GM21786 (cell line): ENCODE data around the gene SERPINA4.
A peak's percentile ranks its signal among the peaks of the same experiment; 100 is the strongest.

Source experiments
- ATAC-seq: cut with Tn5 transposase; IDR thresholded peaks from one replicate; pipeline ENCODE4 v1.9.1; 2021; ENCODE audit not compliant: unreplicated experiment

The SERPINA4 gene

GRCh38 chr14:94542811-94543440, 18.3 kb upstream of the SERPINA4 start:
- no peak for ATAC-seq

- no peak for ATAC-seq
Measured at GRCh38 chr14:94543449-94544124, 17.7 kb upstream of the SERPINA4 start.

- no peak for ATAC-seq
Measured at GRCh38 chr14:94544726-94545125, 16.5 kb upstream of the SERPINA4 start.

GRCh38 chr14:94545131-94545841, 16.0 kb upstream of the SERPINA4 start:
- ATAC-seq: no peak

DNA sequence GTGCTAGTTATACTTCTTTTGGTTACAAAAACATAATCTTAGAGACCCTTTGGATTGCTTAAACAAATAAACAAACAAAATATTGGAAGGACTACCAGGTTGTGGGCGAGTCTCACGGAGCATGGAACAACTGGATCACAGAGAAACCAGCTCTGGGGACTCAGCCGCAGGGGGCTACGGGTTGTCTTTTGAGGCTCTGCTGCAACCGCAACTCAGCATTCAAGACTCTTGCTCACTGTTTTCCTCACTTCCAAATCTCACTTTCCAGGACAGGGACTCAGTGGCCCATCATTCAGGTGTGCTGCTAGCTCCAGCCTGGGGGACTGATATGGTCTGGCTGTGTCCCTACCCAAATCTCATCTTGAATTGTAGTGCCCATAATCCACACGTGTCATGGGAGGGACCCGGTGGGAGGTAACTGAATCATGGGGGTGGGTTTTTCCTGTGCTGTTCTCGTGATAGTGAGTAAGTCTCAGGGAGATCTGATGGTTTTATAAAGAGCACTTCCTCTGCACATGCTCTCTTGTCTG, 14.0 kb upstream of the SERPINA4 start:
- ATAC-seq: no peak

GRCh38 chr14:94547726-94548125, 13.5 kb upstream of the SERPINA4 start:
- no peak for ATAC-seq

- no peak for ATAC-seq
Measured at GRCh38 chr14:94548131-94548998, 12.9 kb upstream of the SERPINA4 start.

DNA sequence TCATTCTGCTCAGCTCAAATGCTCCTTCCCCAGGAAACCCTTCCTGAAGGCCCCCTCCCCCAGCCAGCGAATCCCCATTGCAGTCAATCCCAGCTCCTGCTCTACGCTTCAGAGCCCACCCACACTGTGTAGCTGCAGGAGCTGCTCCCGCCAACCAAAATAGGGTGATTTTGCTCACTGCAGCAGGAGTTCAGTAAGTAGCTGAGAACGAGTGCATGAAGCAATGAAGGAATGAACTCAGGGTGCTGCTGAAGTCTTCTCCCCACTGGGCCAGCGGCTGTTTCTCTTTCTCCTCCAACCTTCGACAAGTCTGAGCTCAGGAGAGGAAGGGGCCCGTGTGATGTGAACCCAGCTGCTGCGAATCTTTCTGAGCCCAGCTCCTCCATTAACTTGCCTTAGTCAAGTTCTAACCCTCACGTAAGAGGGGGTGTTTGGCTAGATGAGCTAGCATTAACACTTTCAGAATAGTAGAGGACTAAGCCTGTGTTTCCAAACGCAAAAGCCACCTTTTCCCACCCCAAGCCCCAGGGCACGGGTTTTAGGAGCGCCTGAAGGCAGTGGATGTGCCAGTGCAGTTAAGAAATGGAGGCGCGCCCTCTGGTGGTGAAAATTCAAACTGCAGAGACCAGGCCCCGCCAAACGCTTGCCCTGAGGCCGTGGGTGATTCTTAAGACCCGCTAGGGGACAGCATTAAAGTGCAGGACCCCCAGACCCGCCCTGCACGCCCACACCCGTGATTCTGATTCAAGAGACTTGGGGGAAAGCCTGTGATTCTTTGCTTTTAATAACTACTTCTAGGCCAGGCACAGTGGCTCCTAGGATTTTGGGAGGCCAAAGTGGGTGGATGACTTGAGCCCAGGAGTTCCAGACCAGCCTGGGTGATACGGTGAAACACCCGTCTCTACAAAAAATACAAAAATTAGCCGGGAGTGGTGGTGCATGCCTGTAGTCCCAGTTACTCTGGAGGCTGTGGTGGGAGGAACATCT, 11.9 kb upstream of the SERPINA4 start:
- peak; percentile 61 for ATAC-seq

DNA sequence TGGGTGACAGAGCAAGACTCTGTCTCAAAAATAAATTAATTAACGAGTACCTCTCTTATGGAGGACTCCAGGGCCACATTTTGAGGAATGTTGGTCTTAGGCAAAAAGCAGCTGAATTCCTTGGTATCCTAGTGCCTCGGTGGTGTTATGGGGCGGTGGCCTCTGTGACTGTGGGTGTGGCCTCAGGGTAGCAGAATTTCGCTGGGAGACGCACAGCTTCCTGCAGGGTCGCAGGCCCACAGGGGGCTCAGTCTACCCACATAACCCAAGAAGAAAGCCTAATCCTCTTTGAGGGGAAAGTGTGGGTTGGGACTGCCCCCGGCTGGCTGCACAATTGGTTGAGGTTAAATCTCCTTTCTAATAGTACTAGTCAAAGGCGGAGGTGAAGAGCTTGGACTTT, 11.2 kb upstream of the SERPINA4 start:
- no peak for ATAC-seq

GRCh38 chr14:94555991-94556390, 5.3 kb upstream of the SERPINA4 start:
- ATAC-seq: no peak

- no peak for ATAC-seq
Measured at GRCh38 chr14:94557327-94557726, 3.9 kb upstream of the SERPINA4 start.

DNA sequence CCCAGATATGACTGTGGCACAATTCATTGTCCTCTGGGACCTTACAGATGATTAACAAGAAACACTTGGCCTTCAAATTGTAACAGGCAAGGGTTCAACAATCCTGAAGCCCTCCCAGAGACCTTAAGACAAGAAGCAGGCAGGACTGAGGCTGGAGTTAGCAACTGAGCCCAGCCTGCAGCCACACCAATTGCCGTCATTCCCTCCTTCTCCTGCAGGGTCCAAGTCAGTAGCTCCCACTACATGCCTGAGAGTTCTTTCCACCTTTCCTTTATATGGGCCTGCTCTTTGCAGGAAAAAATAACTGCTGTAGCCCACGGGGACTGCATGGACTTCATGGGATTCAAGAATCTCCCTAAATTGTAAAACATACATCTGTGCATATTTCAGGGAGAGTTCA, 2.4 kb upstream of the SERPINA4 start:
- no peak for ATAC-seq

- ATAC-seq: no peak
Measured at GRCh38 chr14:94559638-94560290, 1.5 kb upstream of the SERPINA4 start.

- no peak for ATAC-seq
Measured at GRCh38 chr14:94560291-94560665, 964 bp upstream of the SERPINA4 start.

GRCh38 chr14:94561656-94562010, 391 bp downstream of the SERPINA4 start:
- no peak for ATAC-seq

- ATAC-seq: no peak
Measured at GRCh38 chr14:94562022-94562421, 780 bp downstream of the SERPINA4 start.

GRCh38 chr14:94562941-94563883, 2.0 kb downstream of the SERPINA4 start:
- no peak for ATAC-seq

GRCh38 chr14:94564381-94564780, 3.1 kb downstream of the SERPINA4 start:
- ATAC-seq: no peak
